Prostate gland (tissue), 2 donors: ENCODE results near the gene FMC1.
"Not testable (repeated sequence)": the region's sequence is repeated elsewhere in the genome, so short reads cannot be mapped to it uniquely, and the experiment has no call there.

Experiments used
- CTCF ChIP-seq, 4 experiments: fragments of 200-600 bp in 2 of 4; fragments of 450-650 bp in 2 of 4; sonication (generic) in 2 of 4; IDR thresholded peaks; 1 replicate in 3 of 4; 2 replicates in 1 of 4; pipeline ENCODE4 v1.5.1; 2016 to 2019; ENCODE audit warnings: antibody characterized with exemption in 4 of 4, mild to moderate bottlenecking in 2 of 4, moderate library complexity in 2 of 4
- POLR2A ChIP-seq: fragments of 450-650 bp; IDR thresholded peaks from one replicate; pipeline ENCODE4 v1.6.1; 2016; ENCODE audit warnings: antibody characterized with exemption, mild to moderate bottlenecking

- TF ChIP-seq CTCF (IDR thresholded peaks at IDR 0.05); POLR2A: not testable (repeated sequence)
Observed at GRCh38 chr7:139333443-139333842, 7.7 kb upstream of the FMC1 start.
